Measurements from ENCODE around the gene MAP3K14.

Gene MAP3K14

GRCh38 chr17:45231481-45232116, 85.2 kb downstream of the MAP3K14 start:
- DNase-seq = no peak

- no peak for DNase-seq
Observed at GRCh38 chr17:45230787-45231480, 85.9 kb downstream of the MAP3K14 start.

DNA sequence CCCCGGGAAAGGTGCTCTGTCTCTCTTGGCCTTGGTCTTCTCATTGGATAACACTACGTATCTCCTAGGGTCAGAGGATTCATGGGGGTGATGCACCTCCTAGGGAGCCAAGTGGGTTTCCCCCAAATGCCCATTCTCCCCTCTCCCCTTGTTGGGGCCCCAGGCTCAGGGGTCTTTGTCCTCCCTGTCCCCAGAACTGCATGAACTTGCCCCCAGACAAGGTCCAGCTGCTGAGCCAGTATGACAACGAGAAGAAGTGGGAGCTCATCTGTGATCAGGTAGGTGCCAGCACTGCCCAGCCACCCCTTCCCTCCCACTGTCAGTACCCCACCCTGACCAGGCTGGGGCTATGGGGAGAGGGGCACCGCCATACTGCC, 86.4 kb downstream of the MAP3K14 start:
- DNase-seq = no peak

- no peak for DNase-seq
Observed at GRCh38 chr17:45229681-45230409, 87.0 kb downstream of the MAP3K14 start.

- DNase-seq = no peak
Observed at GRCh38 chr17:45228763-45229539, 87.9 kb downstream of the MAP3K14 start.

- no peak for DNase-seq
Observed at GRCh38 chr17:45227926-45228762, 88.7 kb downstream of the MAP3K14 start.

- no peak for DNase-seq
Observed at GRCh38 chr17:45227101-45227925, 89.5 kb downstream of the MAP3K14 start.

GRCh38 chr17:45226576-45226975, 90.2 kb downstream of the MAP3K14 start:
- DNase-seq = no peak

GRCh38 chr17:45225964-45226530, 90.8 kb downstream of the MAP3K14 start:
- DNase-seq = no peak

DNA sequence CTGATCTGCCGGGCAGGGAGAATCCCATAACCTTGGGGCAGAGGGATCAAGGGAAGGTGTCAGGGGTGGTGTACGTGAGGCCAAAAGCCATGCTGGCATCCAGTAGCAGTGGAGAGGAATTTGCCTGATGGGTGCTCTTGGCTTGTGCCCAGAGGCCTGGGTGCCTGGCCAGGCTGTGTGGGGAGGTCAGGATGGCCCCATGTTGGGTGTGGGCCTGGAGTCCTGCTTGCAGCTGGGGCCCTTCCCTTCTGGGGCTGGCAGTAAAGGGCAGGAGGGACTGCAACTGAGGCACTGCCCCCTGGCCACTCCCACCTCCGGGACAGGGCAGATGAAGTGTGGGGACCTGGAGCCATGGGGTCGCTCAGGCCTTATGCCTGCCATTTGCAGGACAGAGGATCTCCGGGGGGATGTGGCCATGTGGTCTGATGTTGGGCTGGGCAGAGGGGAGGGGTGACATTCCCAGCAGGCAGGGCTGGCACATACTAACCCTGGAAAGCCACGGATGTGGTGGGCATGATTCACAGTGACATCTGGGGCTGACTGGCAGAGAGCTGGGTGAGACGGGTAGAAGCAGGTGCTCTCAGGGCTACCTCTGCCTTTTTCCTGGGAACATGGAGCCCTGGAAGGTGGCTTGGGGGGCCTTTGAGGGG, 91.6 kb downstream of the MAP3K14 start:
- no peak for DNase-seq

DNA sequence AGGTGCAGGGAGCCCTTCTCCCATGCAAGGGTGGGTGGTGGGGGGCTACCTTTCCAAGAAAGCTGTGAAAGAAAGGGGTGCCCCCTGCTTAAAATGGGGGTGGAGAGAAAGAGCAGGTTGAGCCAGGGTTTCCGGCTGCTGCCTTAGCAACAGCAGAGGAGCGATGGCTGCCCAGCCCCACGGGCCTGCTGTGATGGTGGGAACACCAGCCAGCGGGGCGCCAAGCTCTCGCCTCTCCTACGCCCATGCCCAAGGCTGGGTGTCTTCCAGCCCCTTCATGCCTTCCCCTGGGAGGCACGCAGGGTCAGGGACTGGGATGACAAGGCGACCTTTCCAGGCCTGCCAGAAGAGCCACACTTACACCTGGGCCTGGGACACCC, 92.2 kb downstream of the MAP3K14 start:
- DNase-seq = no peak

DNA sequence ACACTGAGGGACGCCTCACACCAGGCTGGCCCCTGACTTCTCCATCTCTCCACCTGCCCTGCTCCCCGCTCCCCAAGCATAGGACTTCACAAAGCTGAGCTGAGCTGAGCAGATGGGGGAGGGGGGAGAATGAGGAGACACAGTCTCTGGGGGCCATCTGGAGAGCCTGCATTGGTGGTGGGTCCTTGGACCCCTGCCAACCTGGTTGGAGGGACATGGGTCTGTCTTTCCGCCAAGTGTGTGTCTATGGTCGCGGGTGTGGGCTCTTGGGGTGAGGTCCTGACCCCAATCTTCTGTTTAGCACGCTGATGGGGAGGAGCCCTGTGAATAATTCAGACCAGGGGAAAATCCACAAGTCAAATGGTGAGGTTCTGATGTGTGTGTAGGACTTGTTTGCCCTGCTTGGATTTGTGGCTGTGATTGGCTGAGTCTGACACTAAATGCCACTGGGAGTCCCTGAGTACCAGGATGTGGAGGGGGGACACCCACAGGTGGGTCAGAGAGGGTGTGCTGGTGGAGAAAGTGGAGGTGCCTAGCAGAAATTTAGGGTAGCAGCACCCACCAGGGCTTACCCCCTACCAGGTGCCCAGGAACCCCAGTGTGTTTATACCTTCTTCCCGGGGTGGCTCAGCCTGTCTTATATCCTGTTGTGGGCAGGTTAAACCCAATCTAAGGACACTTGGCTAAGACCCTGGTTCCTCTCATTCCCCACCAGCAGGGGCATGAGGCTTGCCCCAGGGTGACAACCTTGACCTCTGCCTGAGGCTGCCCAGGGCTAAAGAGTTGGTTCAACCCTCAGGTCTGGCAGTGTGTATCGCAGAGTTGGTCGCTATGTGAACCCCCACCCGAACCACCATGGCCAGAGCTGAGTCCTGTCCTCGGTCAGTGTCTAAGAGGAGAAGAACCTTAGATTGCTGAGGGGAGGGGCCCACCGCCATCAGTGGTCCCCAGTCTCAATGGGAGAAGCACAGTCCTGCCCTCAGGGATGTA, 93.0 kb downstream of the MAP3K14 start:
- no peak for DNase-seq

DNA sequence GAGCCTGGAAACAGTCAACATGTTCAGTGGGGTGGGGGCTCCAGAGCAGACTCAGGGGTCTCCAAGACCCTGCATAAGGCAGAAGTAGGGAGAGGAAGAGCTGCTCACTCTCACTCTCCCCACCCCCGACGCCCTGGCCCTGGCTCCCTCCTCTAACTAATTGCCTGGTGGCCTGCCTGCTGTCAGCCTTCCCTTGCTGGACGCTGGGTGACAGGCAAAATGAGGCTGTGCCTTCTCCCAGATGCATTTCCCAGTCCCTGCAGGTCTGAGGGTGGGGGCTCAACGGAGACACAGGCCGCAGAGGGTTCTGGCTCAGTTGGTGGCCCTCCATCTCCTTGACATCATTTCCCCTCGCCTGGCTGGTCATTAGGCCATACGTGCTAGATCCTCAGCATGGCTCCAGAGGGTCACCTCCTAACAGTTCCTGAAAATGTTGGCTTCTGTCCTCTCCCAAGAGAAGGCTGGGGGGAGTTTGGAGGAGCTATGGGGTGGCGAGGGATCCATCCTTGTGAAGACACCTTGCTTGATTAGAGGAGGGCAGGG, 93.8 kb downstream of the MAP3K14 start:
- DNase-seq = no peak

DNA sequence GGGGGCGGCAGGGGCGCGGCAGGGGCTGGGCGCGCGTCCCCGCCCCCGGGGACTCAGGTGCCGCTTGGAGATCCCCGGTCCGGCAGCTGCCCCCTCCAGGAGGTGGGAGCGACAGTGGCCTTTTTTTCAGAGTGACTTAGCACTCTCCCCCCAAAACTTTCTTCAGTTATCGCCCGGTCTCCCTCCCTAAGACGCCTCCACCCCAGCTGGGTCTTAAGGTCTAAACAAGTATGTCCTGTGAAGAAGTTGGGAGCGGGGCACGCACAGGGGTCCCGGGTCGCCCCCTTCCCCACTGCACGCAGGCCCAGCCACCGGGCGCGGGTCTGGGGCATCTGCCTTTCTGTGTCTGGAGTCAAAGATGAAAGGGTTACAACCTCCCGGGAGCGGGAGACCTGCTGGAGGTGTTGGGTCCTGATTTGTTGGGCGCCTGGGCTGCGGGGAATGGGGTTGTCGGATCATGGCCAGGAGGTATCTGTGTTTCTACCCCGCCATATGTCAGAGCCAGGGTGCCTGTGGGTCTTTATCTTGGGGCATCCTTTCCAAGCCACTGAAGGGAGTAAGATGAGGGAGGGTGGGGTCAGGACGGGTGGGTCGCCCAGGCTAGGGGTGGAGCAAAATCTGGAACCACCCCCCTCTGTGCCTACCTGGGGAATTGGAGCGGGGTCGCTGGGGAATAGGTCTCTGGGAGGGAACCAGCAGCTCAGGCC, 94.4 kb downstream of the MAP3K14 start:
- DNase-seq = no peak

- no peak for DNase-seq
Observed at GRCh38 chr17:45222014-45222288, 94.9 kb downstream of the MAP3K14 start.

- no peak for DNase-seq
Observed at GRCh38 chr17:45221081-45222013, 95.5 kb downstream of the MAP3K14 start, which contains the start of gene FMNL1. Gene FMNL1 (plus strand): TSS chr17:45221885. CDS start chr17:45222125, 240 bp downstream.

DNA sequence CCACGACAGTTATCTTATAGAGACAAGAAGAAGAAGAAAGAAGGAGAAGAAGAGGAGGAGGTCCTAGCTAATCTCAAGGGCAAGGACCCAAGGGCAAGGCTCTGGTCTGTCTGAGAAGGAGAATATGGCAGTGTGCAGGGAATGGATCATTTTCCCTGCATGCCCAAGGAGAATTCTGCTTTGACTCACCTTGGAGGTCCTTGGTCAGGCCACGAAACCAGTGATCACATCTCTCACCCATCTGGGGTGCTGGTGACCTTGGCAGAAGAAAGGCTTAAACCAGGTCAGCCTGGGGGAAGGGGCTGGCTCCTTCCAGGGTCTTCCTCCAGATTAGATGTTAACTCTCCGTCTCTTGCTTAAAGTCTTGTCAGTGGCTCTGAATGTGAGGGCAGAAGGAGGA, 96.7 kb downstream of the MAP3K14 start:
- no peak for DNase-seq

Data from NCI-H1105 (cell line).